ENCODE data around the gene WDR5.

GRCh38 chr9:134208981-134209725 is 73.3 kb downstream of the WDR5 start:
- TF ChIP-seq CTCF (IDR thresholded peaks at IDR 0.05) = no peak
- no peak for TF ChIP-seq POLR2A (IDR thresholded peaks at IDR 0.05)
